Osteoblast (primary cell): ENCODE results near the gene EGR2. TPM values are rescaled to one million over a fixed set of nuclear protein-coding genes. Genes with fewer than 3 reads are reported as not detected.

Experiments
- DNase-seq: peaks from one replicate; pipeline ENCODE4 v3.0.0; 2011; ENCODE audit warnings: low spot score, mixed read lengths; ENCODE audit not compliant: insufficient read length; ENCODE audit errors: missing footprints
- H2AFZ ChIP-seq: 2 replicates; pipeline ENCODE4 v1.6.0; 2011; ENCODE audit warnings: mild to moderate bottlenecking, low read length
- H3K27ac ChIP-seq: 2 replicates; pipeline ENCODE4 v1.5.1; 2011; ENCODE audit warnings: mild to moderate bottlenecking, low read depth, low read length, moderate library complexity
- H3K27me3 ChIP-seq: 2 replicates; pipeline ENCODE4 v1.6.0; 2012; ENCODE audit warnings: mild to moderate bottlenecking, control low read depth, inconsistent platforms, low read length, moderate library complexity; ENCODE audit not compliant: insufficient read depth
- H3K36me3 ChIP-seq: 2 replicates; pipeline ENCODE4 v1.5.1; 2011; ENCODE audit warnings: mild to moderate bottlenecking, low read length, control low read depth, moderate library complexity; ENCODE audit not compliant: insufficient read depth
- H3K4me1 ChIP-seq: 2 replicates; pipeline ENCODE4 v1.5.1; 2011; ENCODE audit warnings: mild to moderate bottlenecking, low read length, control low read depth, moderate library complexity; ENCODE audit not compliant: insufficient read depth
- H3K4me2 ChIP-seq: 2 replicates; pipeline ENCODE4 v1.6.0; 2011; ENCODE audit warnings: mild to moderate bottlenecking, low read length; ENCODE audit not compliant: insufficient read depth
- H3K4me3 ChIP-seq: fragments of 200-600 bp; sonication (generic); 3 replicates; pipeline ENCODE4 v1.5.1; 2012; ENCODE audit warnings: mild to moderate bottlenecking, low read length, inconsistent platforms; ENCODE audit not compliant: insufficient read depth
- H3K79me2 ChIP-seq: 2 replicates; pipeline ENCODE4 v1.6.0; 2012; ENCODE audit warnings: mild to moderate bottlenecking, low read length, control low read depth, inconsistent platforms; ENCODE audit not compliant: insufficient read depth
- H3K9me3 ChIP-seq: 2 replicates; pipeline ENCODE4 v1.5.1; 2011; ENCODE audit warnings: low read depth, low read length, control low read depth
- H4K20me1 ChIP-seq: 2 replicates; pipeline ENCODE4 v1.6.0; 2012; ENCODE audit warnings: mild to moderate bottlenecking, low read length, control low read depth; ENCODE audit not compliant: insufficient read depth
- total RNA-seq: library from RNA; depleted of rRNA; stranded (reverse); fragments of >200 nt; gene quantifications from 2 replicates; pipeline ENCODE4 v1.2.3, GENCODE V29; 2012
- TF ChIP-seq, protein P1 (sequence below): IDR thresholded peaks from 2 replicates; pipeline ENCODE4 v1.5.1; 2011; ENCODE audit warnings: mild to moderate bottlenecking, low read depth, low read length, moderate library complexity; ENCODE audit errors: extremely low read depth

The EGR2 gene
- total RNA-seq, 1 donor, result 3.6 TPM

DNA sequence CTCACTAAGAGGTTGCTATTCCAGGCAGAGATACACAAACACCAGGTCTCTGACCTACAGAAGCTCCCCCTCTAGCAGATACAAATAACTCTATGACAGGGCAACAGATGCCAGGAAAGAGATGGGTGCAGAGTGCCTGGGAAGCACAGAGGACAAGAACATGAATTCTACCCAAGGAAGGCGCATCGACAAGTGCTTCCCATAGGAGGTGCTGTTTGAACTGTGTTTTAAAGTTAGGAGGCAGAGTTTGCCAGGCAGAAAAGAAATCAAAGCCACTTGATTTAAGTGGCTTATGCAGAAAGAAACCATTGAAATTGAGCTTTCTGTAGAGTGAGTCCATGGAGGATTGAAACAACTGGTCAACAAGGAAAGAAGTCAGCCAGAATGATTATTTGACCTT is 35.3 kb upstream of the EGR2 start:
- Histone ChIP-seq H3K27me3 (peaks cover 16% of the 10 kb centered on the region), H3K9me3 (peaks cover 8% of the 10 kb centered on the region), H4K20me1 (no peaks in the 10 kb centered on the region), H3K4me2 (no peak overlapping the region), H3K4me1 (no peaks in the 10 kb centered on the region), H3K79me2 (no peaks in the 10 kb centered on the region), H2AFZ (no peak overlapping the region), H3K4me3 (no peak overlapping the region), H3K36me3 (no peaks in the 10 kb centered on the region), H3K27ac (no peak overlapping the region)
- TF ChIP-seq, protein P1, sequence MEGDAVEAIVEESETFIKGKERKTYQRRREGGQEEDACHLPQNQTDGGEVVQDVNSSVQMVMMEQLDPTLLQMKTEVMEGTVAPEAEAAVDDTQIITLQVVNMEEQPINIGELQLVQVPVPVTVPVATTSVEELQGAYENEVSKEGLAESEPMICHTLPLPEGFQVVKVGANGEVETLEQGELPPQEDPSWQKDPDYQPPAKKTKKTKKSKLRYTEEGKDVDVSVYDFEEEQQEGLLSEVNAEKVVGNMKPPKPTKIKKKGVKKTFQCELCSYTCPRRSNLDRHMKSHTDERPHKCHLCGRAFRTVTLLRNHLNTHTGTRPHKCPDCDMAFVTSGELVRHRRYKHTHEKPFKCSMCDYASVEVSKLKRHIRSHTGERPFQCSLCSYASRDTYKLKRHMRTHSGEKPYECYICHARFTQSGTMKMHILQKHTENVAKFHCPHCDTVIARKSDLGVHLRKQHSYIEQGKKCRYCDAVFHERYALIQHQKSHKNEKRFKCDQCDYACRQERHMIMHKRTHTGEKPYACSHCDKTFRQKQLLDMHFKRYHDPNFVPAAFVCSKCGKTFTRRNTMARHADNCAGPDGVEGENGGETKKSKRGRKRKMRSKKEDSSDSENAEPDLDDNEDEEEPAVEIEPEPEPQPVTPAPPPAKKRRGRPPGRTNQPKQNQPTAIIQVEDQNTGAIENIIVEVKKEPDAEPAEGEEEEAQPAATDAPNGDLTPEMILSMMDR, result peak; percentile 56
- no peak for DNase-seq

DNA sequence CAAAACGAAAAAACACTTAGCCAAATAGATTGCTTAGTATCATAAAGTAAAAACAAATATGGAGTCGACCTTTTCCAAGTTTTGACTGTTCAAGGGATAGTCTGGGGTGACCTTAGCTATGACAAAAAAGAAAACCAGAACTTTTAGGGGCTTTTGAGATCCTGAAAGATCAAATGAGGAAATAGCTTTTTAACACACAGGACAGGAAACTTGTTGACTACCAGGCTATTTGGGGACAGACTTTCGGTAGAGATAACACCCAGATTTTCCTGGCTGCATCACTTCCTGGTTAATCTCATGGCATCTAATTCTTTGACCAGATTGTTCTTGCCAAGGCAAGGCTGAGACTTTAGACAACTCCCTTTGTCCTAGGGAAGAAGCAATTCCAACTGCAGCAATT is 34.5 kb upstream of the EGR2 start:
- Histone ChIP-seq H4K20me1 (no peaks in the 10 kb centered on the region), H3K9me3 (peaks cover 8% of the 10 kb centered on the region), H3K79me2 (no peaks in the 10 kb centered on the region), H3K4me1 (no peaks in the 10 kb centered on the region), H3K4me3 (no peak overlapping the region), H3K36me3 (no peaks in the 10 kb centered on the region), H3K27ac (no peak overlapping the region), H3K4me2 (no peak overlapping the region), H2AFZ (no peak overlapping the region), H3K27me3 (peaks cover 16% of the 10 kb centered on the region)
- TF ChIP-seq, protein P1, result no peak
- DNase-seq, result no peak

DNA sequence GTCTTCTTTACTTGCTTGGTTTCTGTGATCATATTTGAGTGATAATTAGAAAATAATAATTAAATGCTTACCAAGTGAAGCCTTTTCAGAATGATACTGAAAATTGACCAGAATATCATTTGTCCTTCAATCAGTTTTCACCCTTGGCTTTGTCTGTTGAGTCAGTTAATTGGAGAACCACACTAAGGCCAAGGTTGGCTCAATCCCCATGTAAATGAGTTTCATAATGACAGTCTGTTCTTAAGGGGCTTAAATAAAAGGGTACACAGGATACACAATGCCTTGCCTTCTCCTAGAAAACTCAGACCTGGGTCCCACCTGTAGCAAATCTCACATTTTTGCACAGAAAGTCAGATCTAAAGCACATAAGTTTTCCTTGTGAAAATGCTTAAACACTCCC is 31.3 kb upstream of the EGR2 start:
- Histone ChIP-seq H4K20me1 (no peaks in the 10 kb centered on the region), H3K4me3 (no peak overlapping the region), H3K9me3 (peaks cover 8% of the 10 kb centered on the region), H3K27ac (no peak overlapping the region), H3K27me3 (peaks cover 15% of the 10 kb centered on the region), H3K79me2 (no peaks in the 10 kb centered on the region), H3K36me3 (no peaks in the 10 kb centered on the region), H3K4me2 (no peak overlapping the region), H2AFZ (no peak overlapping the region), H3K4me1 (no peaks in the 10 kb centered on the region)
- no peak for DNase-seq
- TF ChIP-seq, protein P1, result no peak

DNA sequence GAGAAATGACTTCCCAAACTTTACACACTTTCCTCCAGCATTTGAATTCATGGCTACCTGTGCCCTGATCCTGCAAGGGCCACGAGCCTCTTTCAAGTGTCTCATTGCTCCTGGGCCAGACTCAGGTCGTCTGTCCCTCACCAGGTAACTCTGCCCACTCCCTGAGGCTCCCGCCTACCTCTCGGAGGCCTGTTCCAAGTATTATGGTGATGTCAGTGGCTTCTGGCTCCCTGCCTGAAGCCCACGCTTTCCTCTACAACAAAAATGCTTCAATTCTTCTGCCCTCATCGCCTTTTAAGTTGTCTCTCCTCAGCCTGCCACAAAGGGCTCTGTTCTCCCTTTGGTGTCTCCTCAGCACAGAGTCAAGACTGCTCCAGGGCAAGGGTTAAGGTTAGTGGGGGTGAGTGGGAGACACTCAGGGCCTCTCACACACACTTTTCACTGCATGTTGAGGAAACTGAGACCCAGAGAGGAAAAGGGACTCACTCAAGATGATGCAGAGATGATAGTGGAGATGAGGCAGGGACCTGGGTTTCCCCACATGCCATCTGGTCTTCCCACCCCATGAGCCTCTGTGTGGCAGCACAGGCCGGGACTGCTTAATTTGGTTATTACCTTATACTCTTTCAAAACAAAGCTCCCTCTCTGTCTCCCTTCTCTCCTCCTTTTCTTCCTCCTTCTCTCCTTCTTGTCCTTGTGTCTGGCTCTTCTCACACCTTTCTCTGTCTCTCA is 28.3 kb upstream of the EGR2 start:
- Histone ChIP-seq H3K4me2 (no peak overlapping the region), H3K27me3 (peaks cover 21% of the 10 kb centered on the region), H3K4me3 (no peak overlapping the region), H2AFZ (no peak overlapping the region), H4K20me1 (no peaks in the 10 kb centered on the region), H3K27ac (no peak overlapping the region), H3K9me3 (peaks cover 8% of the 10 kb centered on the region), H3K4me1 (no peaks in the 10 kb centered on the region), H3K79me2 (no peaks in the 10 kb centered on the region), H3K36me3 (no peaks in the 10 kb centered on the region)
- DNase-seq, result no peak
- TF ChIP-seq, protein P1, result no peak
